Type B pancreatic cell (in vitro differentiated cells): ENCODE measurements around the gene HLTF. TPM values are rescaled to one million over a fixed set of nuclear protein-coding genes. Genes with fewer than 3 reads are reported as not detected.

Experiments
- DNase-seq: peaks from one replicate; pipeline ENCODE4 v3.0.0; 2021; ENCODE audit warnings: mixed read lengths; ENCODE audit not compliant: unreplicated experiment; ENCODE audit errors: extremely low spot score
- H3K27ac Mint-ChIP-seq: 2 replicates; pipeline ENCODE4 v1.8.0; 2021; ENCODE audit warnings: mild to moderate bottlenecking, mixed read lengths
- H3K27me3 Mint-ChIP-seq: 2 replicates; pipeline ENCODE4 v1.8.0; 2021; ENCODE audit warnings: mixed read lengths
- H3K36me3 Mint-ChIP-seq: 2 replicates; pipeline ENCODE4 v1.8.0; 2021; ENCODE audit warnings: mixed read lengths
- H3K4me1 Mint-ChIP-seq: one replicate; pipeline ENCODE4 v1.8.0; 2021; ENCODE audit warnings: mixed read lengths; ENCODE audit not compliant: unreplicated experiment
- H3K4me3 Mint-ChIP-seq: 2 replicates; pipeline ENCODE4 v1.8.0; 2021; ENCODE audit warnings: mild to moderate bottlenecking, mixed read lengths
- H3K9me3 Mint-ChIP-seq: 2 replicates; pipeline ENCODE4 v1.8.0; 2021; ENCODE audit warnings: mixed read lengths
- CTCF ChIP-seq: fragments of 200-600 bp; sonication (generic); conservative IDR thresholded peaks from 2 replicates; pipeline ENCODE4 v1.5.0; 2021; ENCODE audit warnings: antibody characterized with exemption, mild to moderate bottlenecking
- total RNA-seq: library from RNA; stranded (reverse); gene quantifications from 2 replicates; pipeline ENCODE4 v1.2.1, GENCODE V29; 2021; ENCODE audit warnings: low replicate concordance

Gene HLTF
- total RNA-seq, 1 donor from 2014 or later, result 49.9 TPM

DNA sequence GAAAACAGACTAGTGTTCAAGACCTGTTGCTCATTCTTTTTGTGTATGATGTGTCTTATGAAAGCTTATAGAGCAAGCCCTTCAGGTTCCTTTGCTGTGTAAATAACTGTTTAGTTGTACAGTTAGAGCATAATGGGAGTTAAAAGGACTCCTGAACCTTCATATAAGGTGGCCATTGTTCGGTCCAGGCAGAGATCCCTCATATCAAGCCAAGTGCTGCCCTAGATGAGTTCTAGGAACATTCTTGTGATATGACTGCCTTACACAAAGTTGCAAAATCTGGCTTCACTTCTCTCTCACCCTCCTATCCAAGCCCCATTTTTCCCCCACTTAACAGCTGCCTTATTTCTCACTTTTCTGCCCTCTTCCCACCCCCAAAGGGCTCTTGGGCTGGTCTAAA, 68.1 kb downstream of the HLTF start:
- Mint-ChIP-seq H3K9me3 (no peaks in the 10 kb centered on the region), H3K27me3 (no peaks in the 10 kb centered on the region), H3K4me3 (no peak overlapping the region), H3K27ac (no peak overlapping the region), H3K4me1 (no peaks in the 10 kb centered on the region), H3K36me3 (peaks cover 32% of the 10 kb centered on the region)
- no peak for DNase-seq
- TF ChIP-seq CTCF, result no peak

GRCh38 chr3:149016669-149017541, 69.4 kb downstream of the HLTF start:
- no peak overlapping the region for H3K27ac Mint-ChIP-seq
- no peaks in the 10 kb centered on the region for H3K4me1 Mint-ChIP-seq
- no peaks in the 10 kb centered on the region for H3K9me3 Mint-ChIP-seq
- DNase-seq, result no peak
- no peak for TF ChIP-seq CTCF
- H3K27me3 Mint-ChIP-seq, result no peaks in the 10 kb centered on the region
- H3K36me3 Mint-ChIP-seq, result peaks cover 32% of the 10 kb centered on the region
- H3K4me3 Mint-ChIP-seq, result no peak overlapping the region

GRCh38 chr3:149016242-149016641, 70.1 kb downstream of the HLTF start:
- Mint-ChIP-seq H3K4me1 (no peaks in the 10 kb centered on the region), H3K9me3 (no peaks in the 10 kb centered on the region), H3K27ac (no peak overlapping the region), H3K27me3 (no peaks in the 10 kb centered on the region), H3K4me3 (no peak overlapping the region), H3K36me3 (peaks cover 32% of the 10 kb centered on the region)
- DNase-seq, result no peak
- TF ChIP-seq CTCF, result no peak

GRCh38 chr3:149015393-149015792, 70.9 kb downstream of the HLTF start:
- no peak for TF ChIP-seq CTCF
- DNase-seq, result no peak
- Mint-ChIP-seq H3K9me3 (no peaks in the 10 kb centered on the region), H3K27me3 (no peaks in the 10 kb centered on the region), H3K4me1 (no peaks in the 10 kb centered on the region), H3K27ac (no peak overlapping the region), H3K36me3 (peaks cover 29% of the 10 kb centered on the region), H3K4me3 (no peak overlapping the region)

DNA sequence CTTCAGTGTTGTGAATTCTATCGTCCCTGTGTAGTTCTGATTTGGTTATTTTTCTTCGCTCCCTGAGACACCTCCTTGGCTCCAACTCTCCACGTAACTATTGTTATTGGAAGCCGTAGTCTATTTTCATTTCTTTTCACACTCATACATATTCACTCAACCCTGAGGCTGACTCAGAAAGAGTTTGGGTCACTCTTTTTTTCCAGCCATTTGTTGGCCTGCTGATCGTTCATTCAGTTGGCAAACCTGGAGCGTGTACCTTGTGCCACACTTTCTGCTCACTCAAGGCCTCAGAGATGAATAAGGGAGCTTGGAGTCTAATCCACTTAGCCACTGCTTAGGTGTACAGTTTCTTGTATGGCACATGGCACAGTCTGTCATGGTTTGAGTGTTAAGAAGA, 72.6 kb downstream of the HLTF start:
- no peak overlapping the region for H3K27ac Mint-ChIP-seq
- no peak for DNase-seq
- no peaks in the 10 kb centered on the region for H3K27me3 Mint-ChIP-seq
- no peak overlapping the region for H3K4me3 Mint-ChIP-seq
- H3K4me1 Mint-ChIP-seq, result no peaks in the 10 kb centered on the region
- peaks cover 28% of the 10 kb centered on the region for H3K36me3 Mint-ChIP-seq
- no peak for TF ChIP-seq CTCF
- H3K9me3 Mint-ChIP-seq, result no peaks in the 10 kb centered on the region
